ENCODE results near the gene BAIAP2.

Gene BAIAP2

DNA sequence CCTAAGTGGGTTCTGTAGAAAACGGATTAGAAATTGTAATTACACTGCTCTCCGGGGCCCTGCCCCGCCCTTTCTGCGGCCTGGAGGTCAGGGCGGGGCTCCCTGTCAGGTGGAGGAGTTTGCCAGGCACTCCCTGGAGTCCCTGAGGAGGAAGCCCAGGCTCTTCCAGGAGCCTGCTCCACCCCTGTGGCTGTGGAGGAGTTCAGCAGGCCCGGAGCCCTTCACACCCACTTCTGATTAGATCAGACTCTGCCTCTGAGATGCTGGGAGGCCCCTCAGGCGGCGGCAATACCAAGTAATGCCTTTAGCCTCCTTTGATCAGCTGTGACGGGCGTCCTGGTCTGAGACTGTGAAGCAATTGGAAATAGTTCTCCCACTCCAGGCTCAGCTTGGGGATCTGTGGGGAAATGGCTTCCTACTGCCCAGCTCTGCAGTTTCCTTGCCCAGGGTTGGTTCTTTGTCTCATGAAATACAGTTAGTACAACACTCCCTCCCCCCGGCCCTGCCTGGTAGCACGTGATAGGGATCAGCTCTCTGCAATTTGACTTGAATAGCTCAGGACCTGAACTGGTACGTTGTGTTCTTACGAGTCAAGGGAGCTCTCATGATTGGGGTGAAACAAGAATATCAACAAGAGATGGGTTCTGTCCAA, 22.3 kb downstream of the BAIAP2 start:
- Mint-ChIP-seq H3K4me1 (peaks cover 4% of the 10 kb centered on the region), H3K27ac (no peak overlapping the region), H3K27me3 (no peaks in the 10 kb centered on the region), H3K36me3 (ENCODE audit: low read depth) (no peaks in the 10 kb centered on the region), H3K4me3 (no peak overlapping the region), H3K9me3 (no peaks in the 10 kb centered on the region)
- DNase-seq (no peak), ATAC-seq (no peak)

DNA sequence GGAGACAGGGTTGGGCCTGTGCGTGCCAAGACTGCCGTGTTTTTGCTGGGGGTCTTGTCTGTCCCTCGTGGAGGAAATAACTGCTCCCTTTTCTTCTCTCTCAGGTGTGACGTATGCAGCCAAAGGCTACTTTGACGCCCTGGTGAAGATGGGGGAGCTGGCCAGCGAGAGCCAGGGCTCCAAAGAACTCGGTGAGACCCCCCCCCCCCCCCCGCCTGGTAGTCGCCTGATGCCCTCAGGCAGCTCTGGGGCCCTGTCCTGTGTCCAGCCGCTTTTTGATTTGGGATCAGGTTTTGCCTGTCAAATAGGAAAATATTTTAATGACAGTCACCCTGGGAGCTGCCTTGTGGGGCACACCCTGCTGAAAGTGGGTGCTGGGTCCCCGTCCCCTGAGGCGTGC, 22.8 kb downstream of the BAIAP2 start:
- Mint-ChIP-seq H3K36me3 (ENCODE audit: low read depth) (no peaks in the 10 kb centered on the region), H3K4me1 (peaks cover 4% of the 10 kb centered on the region), H3K27me3 (no peaks in the 10 kb centered on the region), H3K9me3 (no peaks in the 10 kb centered on the region), H3K4me3 (no peak overlapping the region), H3K27ac (no peak overlapping the region)
- ATAC-seq (no peak), DNase-seq (no peak)

DNA sequence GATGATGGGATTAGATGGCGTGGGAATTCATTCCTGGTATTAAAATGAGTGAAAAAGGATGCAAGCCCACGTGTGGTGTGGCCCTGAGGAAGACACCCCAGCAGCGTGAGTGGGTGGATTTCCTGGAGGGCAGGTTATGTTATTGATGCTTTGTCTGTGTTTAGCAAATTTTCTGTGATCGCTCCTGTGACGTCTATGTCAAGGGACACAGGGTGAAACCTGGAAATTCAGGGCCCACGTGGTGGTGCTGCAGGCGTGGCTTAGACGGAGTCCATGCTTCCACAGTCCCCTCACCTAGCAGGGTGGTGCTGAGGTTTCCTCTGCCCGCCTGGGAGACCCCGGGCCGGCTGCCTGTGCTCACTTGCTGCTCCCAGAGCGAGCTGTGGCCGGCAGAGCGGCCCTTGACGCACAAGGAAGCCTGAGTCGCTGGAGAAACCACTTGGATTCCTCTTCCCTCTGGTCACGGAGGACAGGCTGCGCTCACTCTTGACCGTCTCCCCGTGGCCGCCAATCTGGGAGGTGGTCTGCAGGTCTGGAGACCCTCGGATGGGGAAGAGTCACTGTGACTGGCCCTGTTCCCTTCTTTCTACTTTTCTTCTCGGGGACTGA, 23.4 kb downstream of the BAIAP2 start:
- Mint-ChIP-seq H3K27me3 (no peaks in the 10 kb centered on the region), H3K4me3 (no peak overlapping the region), H3K36me3 (ENCODE audit: low read depth) (no peaks in the 10 kb centered on the region), H3K9me3 (no peaks in the 10 kb centered on the region), H3K4me1 (peaks cover 4% of the 10 kb centered on the region), H3K27ac (no peak overlapping the region)
- DNase-seq = no peak
- ATAC-seq = no peak

DNA sequence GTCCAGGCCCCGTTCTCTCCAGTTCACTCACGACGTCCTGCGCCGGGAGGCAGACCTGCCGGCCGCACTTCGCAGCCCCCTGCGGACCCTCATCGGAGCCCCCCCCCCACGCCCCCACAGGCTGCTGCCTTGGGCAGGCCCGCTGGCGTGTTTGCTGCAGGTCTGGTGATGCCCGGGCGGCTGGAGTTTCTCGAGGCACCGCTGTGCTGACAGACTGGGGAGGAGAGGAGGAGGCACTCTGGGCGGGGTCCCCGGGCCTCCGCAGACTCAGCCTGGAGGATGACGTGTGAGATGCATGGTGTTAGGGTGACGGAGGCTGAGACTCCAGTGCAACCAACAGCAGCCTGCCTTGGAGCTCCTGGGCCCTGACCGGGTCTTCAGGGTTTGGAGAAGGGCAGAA, 24.1 kb downstream of the BAIAP2 start:
- no peak for ATAC-seq
- Mint-ChIP-seq H3K4me3 (no peak overlapping the region), H3K27me3 (no peaks in the 10 kb centered on the region), H3K27ac (no peak overlapping the region), H3K4me1 (peaks cover 4% of the 10 kb centered on the region), H3K9me3 (no peaks in the 10 kb centered on the region), H3K36me3 (ENCODE audit: low read depth) (no peaks in the 10 kb centered on the region)
- no peak for DNase-seq

DNA sequence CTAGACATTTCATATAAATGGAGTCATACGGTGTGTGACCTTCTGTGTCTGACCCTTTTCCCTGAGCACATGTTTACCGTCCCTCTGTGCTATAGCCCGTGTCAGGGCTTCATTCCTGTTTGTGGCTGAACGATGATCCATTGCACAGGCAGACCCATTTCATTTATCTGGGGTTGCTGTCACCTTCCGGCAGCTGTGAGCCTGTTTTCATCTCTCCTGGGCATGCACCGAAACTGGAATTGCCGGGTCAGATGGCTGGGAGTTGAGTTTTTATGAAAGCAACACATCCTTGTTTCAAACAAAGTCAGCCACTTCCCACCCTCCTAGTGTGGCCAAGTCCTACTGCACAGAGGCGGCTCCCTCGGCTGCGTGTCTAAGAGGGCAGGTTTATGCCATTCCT, 25.5 kb downstream of the BAIAP2 start:
- H3K27ac Mint-ChIP-seq = no peak overlapping the region
- no peak for ATAC-seq
- no peaks in the 10 kb centered on the region for H3K9me3 Mint-ChIP-seq
- H3K27me3 Mint-ChIP-seq = no peaks in the 10 kb centered on the region
- no peaks in the 10 kb centered on the region for H3K36me3 Mint-ChIP-seq (ENCODE audit: low read depth)
- H3K4me1 Mint-ChIP-seq = peaks cover 4% of the 10 kb centered on the region
- DNase-seq = no peak
- H3K4me3 Mint-ChIP-seq = no peak overlapping the region

DNA sequence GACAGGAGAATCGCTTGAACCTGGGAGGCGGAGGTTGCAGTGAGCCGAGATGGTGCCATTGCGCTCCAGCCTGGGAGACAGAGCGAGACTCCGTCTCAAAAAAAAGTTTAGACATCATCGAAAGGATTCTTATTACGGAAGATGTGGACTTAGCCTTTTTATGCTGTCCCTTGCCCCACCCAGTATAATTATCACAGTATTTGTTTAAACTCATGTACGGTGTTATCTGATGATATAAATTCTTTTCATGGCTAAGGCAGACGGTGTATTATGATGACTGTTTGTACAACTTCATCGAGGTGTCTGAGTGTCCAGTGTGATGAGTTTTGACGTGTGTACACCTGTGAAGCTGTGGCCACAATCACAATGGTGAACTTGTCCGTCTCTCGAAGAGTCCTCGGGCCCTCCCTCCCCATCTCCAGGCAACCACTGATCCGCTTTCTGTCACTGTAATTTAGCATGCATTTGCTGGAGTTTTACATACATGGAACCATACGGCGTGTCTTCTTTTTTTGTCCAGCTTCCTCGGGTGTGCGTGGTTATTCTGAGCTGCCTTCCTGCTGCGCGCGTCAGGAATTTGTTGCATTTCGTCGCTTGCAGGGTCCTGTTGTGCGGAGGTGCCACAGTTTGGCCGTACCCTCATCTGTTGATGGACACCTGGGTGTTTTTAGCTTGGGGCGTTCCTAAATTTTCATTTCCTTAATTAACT, 26.2 kb downstream of the BAIAP2 start:
- Mint-ChIP-seq H3K36me3 (ENCODE audit: low read depth) (no peaks in the 10 kb centered on the region), H3K27me3 (no peaks in the 10 kb centered on the region), H3K27ac (no peak overlapping the region), H3K4me1 (peaks cover 4% of the 10 kb centered on the region), H3K9me3 (no peaks in the 10 kb centered on the region), H3K4me3 (no peak overlapping the region)
- no peak for ATAC-seq
- no peak for DNase-seq

DNA sequence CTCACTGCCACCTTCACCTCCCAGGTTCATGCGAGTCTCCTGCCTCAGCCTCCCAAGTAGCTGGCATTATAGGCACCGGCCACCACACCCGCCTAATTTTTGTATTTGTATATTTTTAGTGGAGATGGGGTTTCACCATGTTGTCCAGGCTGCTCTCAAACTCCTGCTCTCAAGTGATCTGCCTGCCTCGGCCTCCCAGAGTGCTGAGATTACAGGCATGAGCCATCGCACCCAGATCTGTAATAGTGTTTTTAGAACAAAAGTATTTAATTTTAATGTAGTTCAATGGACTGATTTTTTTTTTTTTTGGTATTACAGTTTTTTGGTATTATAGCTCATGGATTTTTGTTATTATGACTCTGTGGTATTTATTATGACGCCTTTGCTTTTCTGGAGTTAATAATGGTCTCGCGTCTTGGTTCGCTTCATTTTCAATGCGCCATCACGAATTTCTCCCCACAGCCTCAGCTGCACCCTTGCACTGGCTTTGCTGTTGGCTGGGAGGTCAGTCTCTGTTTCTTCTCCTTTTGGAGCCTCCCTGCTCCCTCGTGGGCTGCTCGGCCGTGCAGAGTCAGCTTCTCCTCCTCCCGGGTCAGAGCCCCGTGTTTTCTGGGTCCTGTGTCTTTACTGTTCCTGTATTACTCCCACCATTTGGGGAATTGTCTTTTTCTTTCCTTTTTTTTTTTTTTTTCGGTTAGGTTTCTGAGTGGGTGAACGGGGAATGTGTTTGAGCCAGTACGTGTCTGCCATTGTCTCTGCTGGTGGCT, 27.2 kb downstream of the BAIAP2 start:
- Mint-ChIP-seq H3K4me3 (no peak overlapping the region), H3K27ac (no peak overlapping the region), H3K36me3 (ENCODE audit: low read depth) (no peaks in the 10 kb centered on the region), H3K27me3 (no peaks in the 10 kb centered on the region), H3K4me1 (peaks cover 4% of the 10 kb centered on the region), H3K9me3 (no peaks in the 10 kb centered on the region)
- no peak for ATAC-seq
- no peak for DNase-seq

DNA sequence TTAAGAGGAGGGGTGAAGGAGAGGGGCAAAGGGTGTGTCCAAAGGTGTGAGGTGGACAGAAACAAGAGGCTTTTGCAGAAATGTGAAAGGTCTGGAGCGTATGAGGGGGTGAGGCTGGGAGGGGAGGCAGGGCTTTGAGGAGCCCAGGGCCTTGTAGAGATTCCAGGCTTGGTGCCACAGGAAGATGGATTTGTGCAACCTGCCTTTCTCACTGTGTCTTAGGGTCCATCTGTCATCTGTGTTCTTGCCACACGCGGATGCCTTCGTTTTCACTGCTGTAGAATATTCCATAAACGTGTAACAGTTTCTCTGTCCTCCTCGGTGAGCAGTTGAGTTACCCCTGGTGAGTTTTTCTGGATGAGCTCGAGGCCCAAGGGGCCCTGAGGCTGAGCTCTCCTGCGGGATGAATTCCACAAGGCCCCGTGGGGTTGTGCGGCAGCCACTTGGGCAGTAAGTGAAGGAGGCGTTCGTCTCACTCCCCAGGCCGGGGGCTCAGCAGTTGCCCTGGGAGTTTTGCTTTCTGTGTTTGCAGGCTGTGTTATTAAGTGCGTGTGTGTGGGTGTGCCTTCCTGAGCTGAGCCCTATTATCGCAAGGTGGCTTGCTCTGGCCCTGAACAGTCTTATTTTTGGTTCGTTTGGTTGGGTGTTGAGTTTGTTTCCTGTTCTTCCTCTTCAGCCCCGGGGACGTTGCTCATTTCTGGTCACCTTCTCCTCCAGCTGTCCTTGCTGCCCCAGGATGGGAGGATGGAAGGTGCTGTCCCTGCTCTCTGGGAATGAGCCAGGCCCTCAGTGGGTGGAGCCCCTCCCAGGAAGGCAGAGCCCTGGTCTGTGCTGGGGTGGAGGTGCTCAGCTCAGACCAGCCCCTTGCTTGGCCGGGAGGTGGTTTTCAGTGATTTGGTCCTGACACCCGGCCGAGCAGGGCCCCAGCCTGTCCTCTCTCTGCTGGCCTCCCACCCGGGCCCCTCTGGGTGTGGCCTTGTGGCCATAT, 28.4 kb downstream of the BAIAP2 start:
- no peaks in the 10 kb centered on the region for H3K4me1 Mint-ChIP-seq
- no peak for DNase-seq
- no peak overlapping the region for H3K27ac Mint-ChIP-seq
- no peak overlapping the region for H3K4me3 Mint-ChIP-seq
- no peak for ATAC-seq
- no peaks in the 10 kb centered on the region for H3K9me3 Mint-ChIP-seq
- no peaks in the 10 kb centered on the region for H3K27me3 Mint-ChIP-seq
- no peaks in the 10 kb centered on the region for H3K36me3 Mint-ChIP-seq (ENCODE audit: low read depth)

DNA sequence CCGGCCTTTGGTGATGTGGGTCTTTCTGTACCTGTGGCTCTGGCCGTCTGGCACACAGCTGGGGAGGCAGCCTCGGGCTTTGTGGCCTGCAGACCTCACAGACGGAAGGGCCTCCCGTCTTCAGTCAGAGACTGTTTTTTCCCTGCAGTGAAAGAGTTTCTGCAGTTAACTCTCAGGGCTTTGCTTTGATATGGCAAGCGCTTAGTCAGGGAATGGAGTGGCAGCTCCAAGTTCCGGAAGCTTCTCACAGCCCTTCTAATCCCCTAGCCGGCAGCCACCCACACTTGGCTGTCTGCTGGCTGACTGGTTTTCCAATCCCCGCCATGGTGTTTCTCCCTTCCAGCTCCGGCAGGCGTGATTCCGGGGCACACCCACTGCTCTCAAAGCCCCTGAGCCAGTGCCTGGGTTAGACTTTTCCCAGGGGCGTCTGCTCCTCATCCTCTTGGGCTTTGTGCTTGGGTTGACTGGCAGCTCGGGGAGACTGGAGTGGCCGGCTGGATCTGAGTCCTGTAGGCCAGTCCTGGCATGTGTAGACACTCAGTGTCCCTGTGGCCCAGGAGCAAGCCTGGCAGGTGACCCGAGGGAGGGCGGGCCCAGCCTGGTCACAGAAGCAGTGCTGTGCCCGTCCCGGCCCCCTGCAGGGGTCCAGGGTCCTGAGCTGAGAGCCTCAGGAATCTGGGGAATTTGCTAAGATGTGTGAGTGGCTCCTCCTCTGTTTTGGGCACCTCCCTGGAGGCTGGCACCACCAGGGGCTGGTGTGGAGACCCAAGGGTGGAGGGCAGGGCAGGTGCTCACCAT, 29.9 kb downstream of the BAIAP2 start:
- H3K36me3 Mint-ChIP-seq (ENCODE audit: low read depth) = no peaks in the 10 kb centered on the region
- ATAC-seq (no peak), DNase-seq (no peak)
- H3K27me3 Mint-ChIP-seq = no peaks in the 10 kb centered on the region
- no peak overlapping the region for H3K4me3 Mint-ChIP-seq
- H3K4me1 Mint-ChIP-seq = no peaks in the 10 kb centered on the region
- H3K9me3 Mint-ChIP-seq = no peaks in the 10 kb centered on the region
- no peak overlapping the region for H3K27ac Mint-ChIP-seq

DNA sequence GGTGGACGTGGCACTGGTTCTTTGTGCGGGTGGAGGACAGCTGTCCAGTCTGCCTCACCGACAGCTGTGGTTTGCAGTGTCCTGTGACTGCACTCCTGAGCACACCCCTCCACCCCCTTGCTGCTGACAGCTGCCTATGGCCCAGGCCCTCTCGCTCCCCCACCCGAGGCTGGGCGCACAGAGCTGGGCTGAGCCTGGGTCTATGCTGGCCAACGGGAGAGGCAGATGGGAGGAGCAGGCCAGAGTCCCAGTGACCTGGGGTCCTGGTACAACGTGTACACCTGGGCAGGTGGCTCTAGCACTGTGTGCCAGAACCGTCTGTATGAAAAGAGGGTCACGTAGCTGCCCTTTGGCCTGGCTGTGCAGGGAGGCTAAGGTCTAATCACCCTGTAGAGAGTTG, 30.5 kb downstream of the BAIAP2 start:
- DNase-seq (no peak), ATAC-seq (no peak)
- Mint-ChIP-seq H3K4me3 (no peak overlapping the region), H3K4me1 (no peaks in the 10 kb centered on the region), H3K36me3 (ENCODE audit: low read depth) (no peaks in the 10 kb centered on the region), H3K9me3 (no peaks in the 10 kb centered on the region), H3K27me3 (no peaks in the 10 kb centered on the region), H3K27ac (no peak overlapping the region)

DNA sequence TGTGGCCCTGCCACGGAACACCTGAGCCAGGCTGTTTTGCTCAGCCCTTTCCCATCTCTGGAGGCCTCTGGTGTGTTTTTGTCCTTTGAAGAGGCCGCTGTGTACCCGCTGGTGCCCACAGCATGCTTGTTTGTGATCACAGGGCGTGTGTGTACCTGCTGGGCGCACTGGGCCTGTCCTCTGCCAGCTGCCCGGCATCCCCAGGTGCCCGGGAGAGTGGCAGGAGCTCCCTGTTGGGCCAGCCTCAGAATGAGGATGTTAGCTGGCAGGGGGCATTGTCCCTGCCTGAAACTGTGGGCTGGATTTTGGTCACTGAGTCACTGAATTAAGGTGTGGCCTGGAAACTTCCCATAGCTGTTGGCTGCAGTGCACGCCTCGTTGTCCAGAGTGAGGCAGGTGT, 31.1 kb downstream of the BAIAP2 start:
- H3K4me1 Mint-ChIP-seq = no peaks in the 10 kb centered on the region
- H3K9me3 Mint-ChIP-seq = no peaks in the 10 kb centered on the region
- DNase-seq (no peak), ATAC-seq (no peak)
- no peak overlapping the region for H3K4me3 Mint-ChIP-seq
- H3K27me3 Mint-ChIP-seq = no peaks in the 10 kb centered on the region
- H3K27ac Mint-ChIP-seq = no peak overlapping the region
- no peaks in the 10 kb centered on the region for H3K36me3 Mint-ChIP-seq (ENCODE audit: low read depth)

DNA sequence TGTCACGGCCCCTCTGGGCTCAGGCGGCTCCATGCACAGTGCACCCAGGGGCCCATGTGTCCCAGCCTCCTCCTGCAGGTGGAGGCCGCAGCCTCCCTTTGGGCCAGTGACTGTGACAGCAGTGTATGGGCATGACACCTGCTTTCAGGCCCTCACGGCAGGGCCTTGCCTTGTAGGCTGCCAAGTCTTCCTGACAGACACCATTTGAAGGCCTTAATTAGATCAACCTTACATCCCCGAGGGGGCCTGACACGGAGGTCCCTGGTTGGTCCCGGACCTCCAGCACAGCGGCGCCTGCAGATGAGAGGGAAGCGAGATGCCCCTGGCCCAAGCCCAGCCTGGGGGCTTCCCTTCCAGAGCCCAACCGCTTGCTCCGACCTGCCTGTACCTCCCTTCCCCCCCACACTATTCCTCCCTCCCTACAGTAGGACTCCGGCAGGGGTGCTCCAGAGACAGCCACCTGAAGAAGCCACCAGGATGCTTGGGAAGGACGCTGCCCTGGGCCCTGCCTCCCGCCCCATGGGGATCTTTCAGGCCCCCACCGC, 31.9 kb downstream of the BAIAP2 start:
- H3K4me3 Mint-ChIP-seq = no peak overlapping the region
- H3K27ac Mint-ChIP-seq = no peak overlapping the region
- no peaks in the 10 kb centered on the region for H3K36me3 Mint-ChIP-seq (ENCODE audit: low read depth)
- H3K9me3 Mint-ChIP-seq = no peaks in the 10 kb centered on the region
- H3K27me3 Mint-ChIP-seq = no peaks in the 10 kb centered on the region
- H3K4me1 Mint-ChIP-seq = no peaks in the 10 kb centered on the region
- ATAC-seq = no peak
- DNase-seq = no peak

DNA sequence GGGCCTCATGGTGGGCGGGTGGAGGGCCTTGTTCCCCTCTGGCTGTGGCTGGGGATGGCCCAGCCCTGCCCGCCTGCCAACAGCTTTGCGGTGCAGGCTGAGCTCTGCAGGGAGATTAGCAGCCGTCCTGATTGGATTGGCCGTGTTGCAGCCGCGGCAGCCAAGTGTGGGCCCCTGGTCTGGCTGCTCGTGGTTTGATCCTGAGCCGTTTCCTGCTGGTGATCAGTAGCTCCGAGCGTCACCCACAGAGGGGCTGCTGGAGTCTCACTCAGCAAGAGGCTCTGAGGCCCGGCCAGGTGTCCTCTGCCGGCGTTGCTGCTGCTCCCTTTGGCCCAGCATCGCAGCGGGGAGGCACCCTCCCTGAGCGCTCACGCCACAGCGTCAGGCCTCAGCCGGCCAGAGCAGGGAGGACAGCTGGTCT, 32.5 kb downstream of the BAIAP2 start:
- Mint-ChIP-seq H3K27ac (no peak overlapping the region), H3K4me1 (no peaks in the 10 kb centered on the region), H3K27me3 (no peaks in the 10 kb centered on the region), H3K36me3 (ENCODE audit: low read depth) (no peaks in the 10 kb centered on the region), H3K4me3 (no peak overlapping the region), H3K9me3 (no peaks in the 10 kb centered on the region)
- DNase-seq (no peak), ATAC-seq (no peak)

Measured in activated naive CD8-positive, alpha-beta T cell treated with anti-CD3 and anti-CD28 coated beads, Interleukin-2, amount 50 U/mL, for 24 hours (primary cell).